Measurements from ENCODE around the gene KMO. TPM values are rescaled to one million over a fixed set of nuclear protein-coding genes. Genes with fewer than 3 reads are reported as not detected.

Gene KMO
- total and polyA plus RNA-seq, 2 experiments from 2014 or later: 0.05 TPM; not detected in 1

DNA sequence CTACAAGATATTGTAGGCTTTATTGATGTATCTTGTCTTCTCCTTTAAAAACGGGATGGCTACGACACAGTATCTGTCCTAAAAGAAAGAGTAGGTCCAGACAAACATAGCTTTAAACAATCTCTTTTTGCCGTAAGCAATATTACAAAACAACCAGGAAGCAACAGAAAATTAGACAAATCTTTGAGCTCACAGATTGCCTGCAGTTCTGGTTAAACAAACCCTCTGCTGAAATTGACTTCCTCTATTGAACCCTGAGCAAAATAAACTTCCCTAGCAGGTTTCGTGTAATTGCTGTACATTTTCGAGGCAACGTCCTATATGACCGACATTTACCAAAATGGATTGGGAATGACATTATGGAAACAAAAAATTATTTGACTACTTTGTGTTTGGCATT, 57.3 kb downstream of the KMO start (continued):
- TF ChIP-seq, protein P1, sequence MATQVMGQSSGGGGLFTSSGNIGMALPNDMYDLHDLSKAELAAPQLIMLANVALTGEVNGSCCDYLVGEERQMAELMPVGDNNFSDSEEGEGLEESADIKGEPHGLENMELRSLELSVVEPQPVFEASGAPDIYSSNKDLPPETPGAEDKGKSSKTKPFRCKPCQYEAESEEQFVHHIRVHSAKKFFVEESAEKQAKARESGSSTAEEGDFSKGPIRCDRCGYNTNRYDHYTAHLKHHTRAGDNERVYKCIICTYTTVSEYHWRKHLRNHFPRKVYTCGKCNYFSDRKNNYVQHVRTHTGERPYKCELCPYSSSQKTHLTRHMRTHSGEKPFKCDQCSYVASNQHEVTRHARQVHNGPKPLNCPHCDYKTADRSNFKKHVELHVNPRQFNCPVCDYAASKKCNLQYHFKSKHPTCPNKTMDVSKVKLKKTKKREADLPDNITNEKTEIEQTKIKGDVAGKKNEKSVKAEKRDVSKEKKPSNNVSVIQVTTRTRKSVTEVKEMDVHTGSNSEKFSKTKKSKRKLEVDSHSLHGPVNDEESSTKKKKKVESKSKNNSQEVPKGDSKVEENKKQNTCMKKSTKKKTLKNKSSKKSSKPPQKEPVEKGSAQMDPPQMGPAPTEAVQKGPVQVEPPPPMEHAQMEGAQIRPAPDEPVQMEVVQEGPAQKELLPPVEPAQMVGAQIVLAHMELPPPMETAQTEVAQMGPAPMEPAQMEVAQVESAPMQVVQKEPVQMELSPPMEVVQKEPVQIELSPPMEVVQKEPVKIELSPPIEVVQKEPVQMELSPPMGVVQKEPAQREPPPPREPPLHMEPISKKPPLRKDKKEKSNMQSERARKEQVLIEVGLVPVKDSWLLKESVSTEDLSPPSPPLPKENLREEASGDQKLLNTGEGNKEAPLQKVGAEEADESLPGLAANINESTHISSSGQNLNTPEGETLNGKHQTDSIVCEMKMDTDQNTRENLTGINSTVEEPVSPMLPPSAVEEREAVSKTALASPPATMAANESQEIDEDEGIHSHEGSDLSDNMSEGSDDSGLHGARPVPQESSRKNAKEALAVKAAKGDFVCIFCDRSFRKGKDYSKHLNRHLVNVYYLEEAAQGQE (IDR thresholded peaks at IDR 0.05; ENCODE audit: unreplicated experiment): no peak

- Histone ChIP-seq H3K4me1 (ENCODE audit: insufficient read depth) (no peaks in the 10 kb centered on the region), H2AFZ (no peak overlapping the region), H3K79me2 (replicated peaks; ENCODE audit: insufficient read depth) (no peaks in the 10 kb centered on the region), H3F3A (replicated peaks; ENCODE audit: low read depth) (no peaks in the 10 kb centered on the region), H3K9me2 (ENCODE audit: insufficient read depth) (no peaks in the 10 kb centered on the region), H3K4me3 (no peak overlapping the region), H3K27me3 (ENCODE audit: insufficient read depth) (no peaks in the 10 kb centered on the region), H3K36me3 (ENCODE audit: insufficient read depth) (no peaks in the 10 kb centered on the region), H3K27ac (ENCODE audit: low read depth) (no peak overlapping the region), H4K20me1 (replicated peaks; ENCODE audit: insufficient read depth) (no peaks in the 10 kb centered on the region), H3K4me2 (no peak overlapping the region)
- ATAC-seq: peak; percentile 49
- Mint-ChIP-seq H3K27me3 (ENCODE audit: insufficient read depth, low read depth, poor library complexity) (no peaks in the 10 kb centered on the region), H3K9me3 (no peaks in the 10 kb centered on the region), H3K27ac (no peak overlapping the region), H3K36me3 (ENCODE audit: low read depth) (no peaks in the 10 kb centered on the region), H3K4me1 (peaks cover 5% of the 10 kb centered on the region; the same call in 2 of the 3 replicates), H3K4me3 (no peak overlapping the region)
- TF ChIP-seq ZNF114 (CRISPR knock-in tag; IDR thresholded peaks at IDR 0.05): no peak
- no peak for TF ChIP-seq CREB1 (CRISPR knock-in tag; IDR thresholded peaks at IDR 0.05; ENCODE audit: low read depth)
- TF ChIP-seq CTCF (conservative IDR thresholded peaks at IDR 0.05; ENCODE audit: low read depth in 2 of 2): no peak
- no peak for TF ChIP-seq EZH2 (IDR thresholded peaks at IDR 0.05; ENCODE audit: low read depth, unreplicated experiment)
- TF ChIP-seq, protein P1 (IDR thresholded peaks at IDR 0.05; ENCODE audit: unreplicated experiment): no peak
- no peak for TF ChIP-seq EZH2phosphoT487 (IDR thresholded peaks at IDR 0.05; ENCODE audit: unreplicated experiment)
- TF ChIP-seq JUNB (IDR thresholded peaks at IDR 0.05; ENCODE audit: unreplicated experiment): no peak
- no peak for TF ChIP-seq STAT1 (IDR thresholded peaks at IDR 0.05; ENCODE audit: unreplicated experiment)
- TF ChIP-seq ZNF331 (CRISPR knock-in tag; IDR thresholded peaks at IDR 0.05; ENCODE audit: low read depth): no peak
- no peak for TF ChIP-seq POLR2AphosphoS5 (IDR thresholded peaks at IDR 0.05; ENCODE audit: low read depth)
- TF ChIP-seq, protein P2, sequence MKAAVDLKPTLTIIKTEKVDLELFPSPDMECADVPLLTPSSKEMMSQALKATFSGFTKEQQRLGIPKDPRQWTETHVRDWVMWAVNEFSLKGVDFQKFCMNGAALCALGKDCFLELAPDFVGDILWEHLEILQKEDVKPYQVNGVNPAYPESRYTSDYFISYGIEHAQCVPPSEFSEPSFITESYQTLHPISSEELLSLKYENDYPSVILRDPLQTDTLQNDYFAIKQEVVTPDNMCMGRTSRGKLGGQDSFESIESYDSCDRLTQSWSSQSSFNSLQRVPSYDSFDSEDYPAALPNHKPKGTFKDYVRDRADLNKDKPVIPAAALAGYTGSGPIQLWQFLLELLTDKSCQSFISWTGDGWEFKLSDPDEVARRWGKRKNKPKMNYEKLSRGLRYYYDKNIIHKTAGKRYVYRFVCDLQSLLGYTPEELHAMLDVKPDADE (IDR thresholded peaks at IDR 0.05): no peak
- peak; percentile 24 for DNase-seq (ENCODE audit: low spot score)
Measured at GRCh38 chr1:241590719-241591118, 58.5 kb downstream of the KMO start.

All from GM23338 (cell line).